GM19099 (cell line): ENCODE data around the gene DOCK3.

ENCODE experiments used
- POLR2A ChIP-seq: IDR thresholded peaks from 3 replicates; pipeline ENCODE4 v1.6.1; 2011; ENCODE audit warnings: low read depth; ENCODE audit not compliant: insufficient read length; ENCODE audit errors: extremely low read depth

The DOCK3 gene

GRCh38 chr3:50674349-50675178 lies at the start of gene DOCK3:
Gene DOCK3, plus strand, starts transcription at chr3:50674927. Its CDS starts 337 bp downstream, at chr3:50675264.
- TF ChIP-seq POLR2A = no peak

GRCh38 chr3:50625231-50626182 lies 49.2 kb upstream of the DOCK3 start:
- TF ChIP-seq POLR2A = no peak

GRCh38 chr3:50626401-50626800 lies 48.3 kb upstream of the DOCK3 start:
- no peak for TF ChIP-seq POLR2A

- TF ChIP-seq POLR2A = no peak
Measured at GRCh38 chr3:50627407-50628051, 47.2 kb upstream of the DOCK3 start.

GRCh38 chr3:50628601-50629000 lies 46.1 kb upstream of the DOCK3 start:
- TF ChIP-seq POLR2A = no peak

GRCh38 chr3:50630394-50630793 lies 44.3 kb upstream of the DOCK3 start:
- TF ChIP-seq POLR2A = no peak

- no peak for TF ChIP-seq POLR2A
Measured at GRCh38 chr3:50630877-50631276, 43.9 kb upstream of the DOCK3 start.

GRCh38 chr3:50632450-50632849 lies 42.3 kb upstream of the DOCK3 start:
- no peak for TF ChIP-seq POLR2A

GRCh38 chr3:50633230-50633790 lies 41.4 kb upstream of the DOCK3 start:
- no peak for TF ChIP-seq POLR2A

GRCh38 chr3:50635066-50635465 lies 39.7 kb upstream of the DOCK3 start:
- TF ChIP-seq POLR2A = no peak

GRCh38 chr3:50637011-50637410 lies 37.7 kb upstream of the DOCK3 start:
- TF ChIP-seq POLR2A = no peak

GRCh38 chr3:50637945-50638344 lies 36.8 kb upstream of the DOCK3 start:
- no peak for TF ChIP-seq POLR2A

- TF ChIP-seq POLR2A = no peak
Measured at GRCh38 chr3:50639055-50639494, 35.7 kb upstream of the DOCK3 start.

GRCh38 chr3:50642382-50642781 lies 32.3 kb upstream of the DOCK3 start:
- no peak for TF ChIP-seq POLR2A

GRCh38 chr3:50644561-50644960 lies 30.2 kb upstream of the DOCK3 start:
- no peak for TF ChIP-seq POLR2A
